Panc1 (cell line): ENCODE results near the gene LRRC8E. TPM values are rescaled to one million over a fixed set of nuclear protein-coding genes. Genes with fewer than 3 reads are reported as not detected.

Experiments used
- ATAC-seq: fragments of 200-7000 bp; cut with Tn5 transposase; 2 replicates; pipeline ENCODE4 v1.9.1; 2020; ENCODE audit warnings: mild to moderate bottlenecking, moderate library complexity
- BruUV-seq: library from RNA; stranded (reverse); fragments of 400-500 nt; replicated peaks from 2 replicates; lab custom pipeline; 2021; lab: Mats Ljungman, UMichigan
- CTCF ChIA-PET: fragments of 300-600 bp; sonication (Branson Sonifier 250); formaldehyde crosslinking; loops from one replicate; lab custom pipeline; 2022; ENCODE audit warnings: antibody characterized with exemption; lab: Charles Lee
- POLR2A ChIA-PET: fragments of 300-600 bp; sonication (Branson Sonifier 250); formaldehyde crosslinking; loops from one replicate; lab custom pipeline; 2022; ENCODE audit warnings: antibody characterized with exemption; lab: Charles Lee
- DNase-seq: peaks from one replicate; pipeline ENCODE4 v3.0.0-alpha.2; 2010; ENCODE audit warnings: low read depth, low spot score
- H3K27ac ChIP-seq: 2 replicates; pipeline ENCODE4 v1.5.1; 2011; ENCODE audit warnings: mild to moderate bottlenecking, low read length, inconsistent platforms
- H3K27me3 ChIP-seq: fragments of 200-500 bp; sonication (Bioruptor generic); 2 replicates; pipeline ENCODE4 v1.6.0; 2014; ENCODE audit warnings: low read length, inconsistent platforms; ENCODE audit not compliant: control insufficient read depth, insufficient read depth
- H3K36me3 ChIP-seq: fragments of 200-500 bp; sonication (Bioruptor generic); 2 replicates; pipeline ENCODE4 v1.5.1; 2014; ENCODE audit warnings: inconsistent platforms, mild to moderate bottlenecking, low read length, moderate library complexity; ENCODE audit not compliant: control insufficient read depth, insufficient read depth
- H3K4me1 ChIP-seq: 2 replicates; pipeline ENCODE4 v1.5.1; 2011; ENCODE audit warnings: inconsistent platforms, mild to moderate bottlenecking, low read length, moderate library complexity; ENCODE audit not compliant: control insufficient read depth, insufficient read depth
- H3K4me3 ChIP-seq, 2 experiments: 2 replicates each; pipeline ENCODE4 v1.5.1; 2011 to 2012; ENCODE audit warnings: low read depth in 2 of 2, low read length in 2 of 2, mild to moderate bottlenecking in 2 of 2, inconsistent platforms in 1 of 2, moderate library complexity in 1 of 2
- H3K9me3 ChIP-seq: fragments of 200-500 bp; sonication (Bioruptor generic); 2 replicates; pipeline ENCODE4 v1.5.1; 2014; ENCODE audit warnings: low read depth, mild to moderate bottlenecking, inconsistent platforms, low read length, moderate library complexity; ENCODE audit not compliant: control insufficient read depth, insufficient read depth
- POLR2AphosphoS5 ChIP-seq: IDR thresholded peaks from 2 replicates; pipeline ENCODE4 v1.6.1; 2012; ENCODE audit warnings: mild to moderate bottlenecking, low read depth, low read length, moderate library complexity
- SIN3A ChIP-seq: IDR thresholded peaks from 2 replicates; pipeline ENCODE4 v1.6.1; 2012; ENCODE audit warnings: low read depth, mild to moderate bottlenecking, low read length, moderate library complexity, borderline replicate concordance; ENCODE audit not compliant: insufficient read depth
- TCF7L2 ChIP-seq: IDR thresholded peaks from 2 replicates; pipeline ENCODE4 v1.6.1; 2011; ENCODE audit warnings: mild to moderate bottlenecking, low read depth, low read length, inconsistent platforms
- in situ Hi-C: cut with HindIII; loops from 2 replicates; pipeline ENCODE4 v1.10.0; 2016; ENCODE audit warnings: low sequenced_read_pairs, low pct_unique_long_range_greater_than_20kb
- intact Hi-C: fragments of 100-400 bp; cut with micrococcal nuclease; formaldehyde crosslinking; loops from one replicate; pipeline ENCODE4 v1.10.0; 2022; ENCODE audit not compliant: unreplicated experiment
- total RNA-seq: library from RNA; stranded (reverse); gene quantifications from one replicate; pipeline ENCODE4 v1.2.1, GENCODE V29; 2021; ENCODE audit not compliant: unreplicated experiment
- TF ChIP-seq, protein P1 (sequence below): fragments of 450-650 bp; IDR thresholded peaks from 2 replicates; pipeline ENCODE4 v1.5.1; 2017; ENCODE audit warnings: mild to moderate bottlenecking
- TF ChIP-seq, protein P2 (sequence below), 2 experiments: IDR thresholded peaks; 2 replicates each; pipeline ENCODE4 v1.6.1; 2011 to 2012; ENCODE audit warnings: low read depth in 2 of 2, control low read depth in 1 of 2, low read length in 1 of 2, mild to moderate bottlenecking in 1 of 2, moderate library complexity in 1 of 2; ENCODE audit not compliant: insufficient read depth in 1 of 2

LRRC8E gene
- total RNA-seq, 1 experiment from 2014 or later = 5.0 TPM

DNA sequence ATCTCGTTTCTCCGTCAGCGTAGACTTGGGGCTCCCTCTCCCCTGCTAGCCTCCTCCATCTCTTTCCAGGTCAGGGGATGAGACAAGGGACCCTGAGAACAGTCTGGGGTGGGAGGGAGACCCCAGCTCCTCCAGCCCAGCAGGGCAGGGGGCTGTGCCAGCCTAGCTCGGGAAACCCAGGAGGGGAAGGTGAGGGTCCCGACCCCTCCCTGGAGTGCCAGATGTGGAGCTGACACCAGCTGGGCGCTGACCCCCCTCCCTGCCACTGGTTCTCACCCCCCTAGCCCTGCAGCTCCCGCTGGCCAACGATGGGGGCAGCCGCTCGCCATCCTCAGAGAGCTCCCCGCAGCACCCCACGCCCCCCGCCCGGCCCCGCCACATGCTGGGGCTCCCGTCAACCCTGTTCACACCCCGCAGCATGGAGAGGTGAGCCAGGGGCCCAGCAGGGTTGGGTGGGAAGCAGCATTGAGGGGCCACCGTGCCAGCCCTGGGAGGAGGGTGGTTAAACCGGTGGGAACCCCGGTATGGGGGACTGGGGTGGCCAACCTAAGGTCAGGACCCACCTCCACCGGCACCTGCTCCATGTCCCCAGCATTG is 21.3 kb downstream of the LRRC8E start:
- ChIA-PET CTCF (no interaction called here), POLR2A (no interaction called here)
- no peaks in the 10 kb centered on the region for H3K9me3 ChIP-seq
- H3K27me3 ChIP-seq = no peaks in the 10 kb centered on the region
- TF ChIP-seq, protein P1, sequence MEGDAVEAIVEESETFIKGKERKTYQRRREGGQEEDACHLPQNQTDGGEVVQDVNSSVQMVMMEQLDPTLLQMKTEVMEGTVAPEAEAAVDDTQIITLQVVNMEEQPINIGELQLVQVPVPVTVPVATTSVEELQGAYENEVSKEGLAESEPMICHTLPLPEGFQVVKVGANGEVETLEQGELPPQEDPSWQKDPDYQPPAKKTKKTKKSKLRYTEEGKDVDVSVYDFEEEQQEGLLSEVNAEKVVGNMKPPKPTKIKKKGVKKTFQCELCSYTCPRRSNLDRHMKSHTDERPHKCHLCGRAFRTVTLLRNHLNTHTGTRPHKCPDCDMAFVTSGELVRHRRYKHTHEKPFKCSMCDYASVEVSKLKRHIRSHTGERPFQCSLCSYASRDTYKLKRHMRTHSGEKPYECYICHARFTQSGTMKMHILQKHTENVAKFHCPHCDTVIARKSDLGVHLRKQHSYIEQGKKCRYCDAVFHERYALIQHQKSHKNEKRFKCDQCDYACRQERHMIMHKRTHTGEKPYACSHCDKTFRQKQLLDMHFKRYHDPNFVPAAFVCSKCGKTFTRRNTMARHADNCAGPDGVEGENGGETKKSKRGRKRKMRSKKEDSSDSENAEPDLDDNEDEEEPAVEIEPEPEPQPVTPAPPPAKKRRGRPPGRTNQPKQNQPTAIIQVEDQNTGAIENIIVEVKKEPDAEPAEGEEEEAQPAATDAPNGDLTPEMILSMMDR = no peak
- no peak for TF ChIP-seq POLR2AphosphoS5
- no peak for TF ChIP-seq TCF7L2
- TF ChIP-seq, protein P2, sequence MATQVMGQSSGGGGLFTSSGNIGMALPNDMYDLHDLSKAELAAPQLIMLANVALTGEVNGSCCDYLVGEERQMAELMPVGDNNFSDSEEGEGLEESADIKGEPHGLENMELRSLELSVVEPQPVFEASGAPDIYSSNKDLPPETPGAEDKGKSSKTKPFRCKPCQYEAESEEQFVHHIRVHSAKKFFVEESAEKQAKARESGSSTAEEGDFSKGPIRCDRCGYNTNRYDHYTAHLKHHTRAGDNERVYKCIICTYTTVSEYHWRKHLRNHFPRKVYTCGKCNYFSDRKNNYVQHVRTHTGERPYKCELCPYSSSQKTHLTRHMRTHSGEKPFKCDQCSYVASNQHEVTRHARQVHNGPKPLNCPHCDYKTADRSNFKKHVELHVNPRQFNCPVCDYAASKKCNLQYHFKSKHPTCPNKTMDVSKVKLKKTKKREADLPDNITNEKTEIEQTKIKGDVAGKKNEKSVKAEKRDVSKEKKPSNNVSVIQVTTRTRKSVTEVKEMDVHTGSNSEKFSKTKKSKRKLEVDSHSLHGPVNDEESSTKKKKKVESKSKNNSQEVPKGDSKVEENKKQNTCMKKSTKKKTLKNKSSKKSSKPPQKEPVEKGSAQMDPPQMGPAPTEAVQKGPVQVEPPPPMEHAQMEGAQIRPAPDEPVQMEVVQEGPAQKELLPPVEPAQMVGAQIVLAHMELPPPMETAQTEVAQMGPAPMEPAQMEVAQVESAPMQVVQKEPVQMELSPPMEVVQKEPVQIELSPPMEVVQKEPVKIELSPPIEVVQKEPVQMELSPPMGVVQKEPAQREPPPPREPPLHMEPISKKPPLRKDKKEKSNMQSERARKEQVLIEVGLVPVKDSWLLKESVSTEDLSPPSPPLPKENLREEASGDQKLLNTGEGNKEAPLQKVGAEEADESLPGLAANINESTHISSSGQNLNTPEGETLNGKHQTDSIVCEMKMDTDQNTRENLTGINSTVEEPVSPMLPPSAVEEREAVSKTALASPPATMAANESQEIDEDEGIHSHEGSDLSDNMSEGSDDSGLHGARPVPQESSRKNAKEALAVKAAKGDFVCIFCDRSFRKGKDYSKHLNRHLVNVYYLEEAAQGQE (IDR thresholded peaks at IDR 0.05; ENCODE audit: insufficient read depth in 1 of 2, low read depth in 2 of 2, low read length in 1 of 2) = no peak
- no peak for TF ChIP-seq SIN3A
- no peak for ATAC-seq
- H3K36me3 ChIP-seq = no peaks in the 10 kb centered on the region; the same call in 1 of the 2 replicates
- intact Hi-C loops (no loop called here), in situ Hi-C loops (no loop called here)
- no TSS peak for BruUV-seq
- H3K27ac ChIP-seq = no peak overlapping the region
- no peak overlapping the region for H3K4me3 ChIP-seq
- peaks cover 12% of the 10 kb centered on the region for H3K4me1 ChIP-seq
- DNase-seq = no peak

DNA sequence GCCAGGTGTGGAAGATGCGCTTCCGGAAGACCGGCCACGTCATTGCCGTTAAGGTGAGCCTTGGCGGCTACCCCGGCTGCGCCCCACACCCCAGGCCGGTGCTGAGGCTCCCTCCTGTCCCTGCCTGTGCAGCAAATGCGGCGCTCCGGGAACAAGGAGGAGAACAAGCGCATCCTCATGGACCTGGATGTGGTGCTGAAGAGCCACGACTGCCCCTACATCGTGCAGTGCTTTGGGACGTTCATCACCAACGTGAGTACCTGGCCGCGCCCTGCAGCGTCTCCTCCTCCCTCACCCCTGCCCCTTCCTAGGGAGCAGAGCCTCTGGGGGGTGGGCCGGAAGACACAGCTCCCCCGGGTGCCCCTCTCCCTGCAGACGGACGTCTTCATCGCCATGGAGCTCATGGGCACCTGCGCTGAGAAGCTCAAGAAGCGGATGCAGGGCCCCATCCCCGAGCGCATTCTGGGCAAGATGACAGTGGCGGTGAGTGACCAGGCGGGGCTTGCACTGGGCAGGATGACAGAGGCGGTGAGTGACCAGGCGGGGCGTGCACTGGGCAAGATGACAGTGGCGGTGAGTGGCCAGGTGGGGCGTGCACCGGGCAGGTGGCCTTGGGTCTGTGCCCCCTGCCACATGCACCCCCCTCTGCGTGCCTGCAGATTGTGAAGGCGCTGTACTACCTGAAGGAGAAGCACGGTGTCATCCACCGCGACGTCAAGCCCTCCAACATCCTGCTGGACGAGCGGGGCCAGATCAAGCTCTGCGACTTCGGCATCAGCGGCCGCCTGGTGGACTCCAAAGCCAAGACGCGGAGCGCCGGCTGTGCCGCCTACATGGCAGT is 22.2 kb downstream of the LRRC8E start:
- in situ Hi-C loops = no loop called here
- Histone ChIP-seq H3K27ac (no peak overlapping the region), H3K4me3 (no peak overlapping the region), H3K27me3 (no peaks in the 10 kb centered on the region), H3K9me3 (no peaks in the 10 kb centered on the region), H3K4me1 (peaks cover 6% of the 10 kb centered on the region), H3K36me3 (no peaks in the 10 kb centered on the region)
- ChIA-PET POLR2A (no interaction called here), CTCF (no interaction called here)
- intact Hi-C loops = no loop called here
- DNase-seq = no peak
- TF ChIP-seq POLR2AphosphoS5 = no peak
- TF ChIP-seq, protein P2 (IDR thresholded peaks at IDR 0.05; ENCODE audit: insufficient read depth in 1 of 2, low read depth in 2 of 2, low read length in 1 of 2) = no peak
- no peak for TF ChIP-seq TCF7L2
- no peak for TF ChIP-seq SIN3A
- TF ChIP-seq, protein P1 = no peak
- ATAC-seq = no peak
- BruUV-seq = no TSS peak
